H1 (cell line): ENCODE measurements around the gene AGBL4. TPM values are rescaled to one million over a fixed set of nuclear protein-coding genes. Genes with fewer than 3 reads are reported as not detected.

ENCODE experiments used
- CHD1 ChIP-seq: IDR thresholded peaks from 2 replicates; pipeline ENCODE4 v1.6.1; 2012; ENCODE audit warnings: low read depth, low read length, improper control_type of control experiment
- EP300 ChIP-seq, 2 experiments: IDR thresholded peaks; 1 replicate in 1 of 2; 2 replicates in 1 of 2; pipeline ENCODE4 v1.6.1; 2011 to 2012; ENCODE audit warnings: low read depth in 2 of 2, low read length in 2 of 2, mild to moderate bottlenecking in 2 of 2, borderline replicate concordance in 1 of 2, inconsistent platforms in 1 of 2, moderate library complexity in 1 of 2
- KDM1A ChIP-seq: fragments of 200-600, 300-600 bp; sonication (generic); IDR thresholded peaks from 2 replicates; pipeline ENCODE4 v1.7.1; 2016; ENCODE audit warnings: mild to moderate bottlenecking, low read length, borderline replicate concordance
- NANOG ChIP-seq: IDR thresholded peaks from 2 replicates; pipeline ENCODE4 v1.6.1; 2011; ENCODE audit warnings: low read length, low read depth, mild to moderate bottlenecking, inconsistent platforms; ENCODE audit not compliant: insufficient read depth, poor library complexity, severe bottlenecking
- SUZ12 ChIP-seq: fragments of 200-600 bp; sonication (generic); IDR thresholded peaks from 2 replicates; pipeline ENCODE4 v1.6.1; 2012; ENCODE audit warnings: mild to moderate bottlenecking, inconsistent platforms, low read length, moderate library complexity, mixed read lengths
- polyA plus RNA-seq, 7 experiments: library from polyadenylated mRNA; depleted of rRNA in 3 of 7; stranded (reverse) in 5 of 7; unstranded in 2 of 7; fragments of >200 nt in 5 of 7; fragments of 200-250 nt in 2 of 7; gene quantifications; 1 replicate in 5 of 7; 2 replicates in 1 of 7; 4 replicates in 1 of 7; pipeline versions ENCODE4 v1.2.1 to v1.2.3, GENCODE V29; 2011 to 2013; ENCODE audit warnings: missing spikeins in 2 of 7, mixed read lengths in 2 of 7
- total RNA-seq: library from RNA; stranded (reverse); fragmentation: NEBNext Ultra II Directional; extraction: Animal tissue kit (Norgen Biotek cat#: 25700); gene quantifications from 2 replicates; pipeline ENCODE4 v1.2.1, GENCODE V29; 2021

The AGBL4 gene
- total and polyA plus RNA-seq, 2 of the 8 experiments (the other 6 are each of a cell fraction or from before 2014, with no cell fraction given): 0.41 to 0.45 TPM

DNA sequence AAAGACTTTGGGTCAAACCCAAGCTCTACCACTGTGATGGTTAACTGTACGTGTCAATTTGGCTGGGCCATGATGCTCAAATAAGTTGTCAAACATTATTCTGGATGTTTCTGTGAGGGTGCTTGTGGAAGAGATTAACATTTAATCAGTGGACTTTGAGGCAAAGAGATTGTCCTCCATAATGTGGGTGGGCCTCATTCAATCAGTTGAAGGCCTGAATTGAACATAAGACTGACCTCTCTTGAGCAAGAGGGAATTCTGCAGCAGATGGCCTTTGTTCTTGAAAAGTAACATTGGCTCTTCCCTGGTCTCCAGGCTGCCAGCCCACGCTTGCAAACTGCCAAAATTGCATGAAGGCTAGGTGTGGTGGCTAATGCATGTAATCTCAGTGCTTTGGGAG is 1457.3 kb downstream of the AGBL4 start (continued):
- TF ChIP-seq EP300 (IDR thresholded peaks at IDR 0.05; ENCODE audit: borderline replicate concordance in 1 of 2, low read depth in 2 of 2, low read length in 2 of 2) (no peak), NANOG (no peak), KDM1A (no peak), CHD1 (no peak), SUZ12 (no peak)
